WERI-Rb-1 (cell line): ENCODE measurements around the gene TDP1.

Source experiments
- DNase-seq: peaks from one replicate; pipeline ENCODE4 v3.0.0-alpha.2; 2020
- H3K27ac ChIP-seq: fragments of 250-450 bp; sonication (Bioruptor Pico); 2 replicates; pipeline ENCODE4 v1.5.1; 2020; ENCODE audit warnings: mild to moderate bottlenecking, moderate library complexity
- H3K27me3 ChIP-seq: fragments of 250-450 bp; sonication (Bioruptor Pico); 2 replicates; pipeline ENCODE4 v1.5.1; 2021; ENCODE audit warnings: mild to moderate bottlenecking, low read depth, moderate library complexity; ENCODE audit not compliant: insufficient read depth, severe bottlenecking
- H3K36me3 ChIP-seq: fragments of 250-450 bp; sonication (Bioruptor Pico); 2 replicates; pipeline ENCODE4 v1.5.1; 2020; ENCODE audit warnings: mild to moderate bottlenecking, moderate library complexity
- H3K4me3 ChIP-seq: 2 replicates; pipeline ENCODE4 v1.5.1; 2011; ENCODE audit warnings: low read depth, mild to moderate bottlenecking, control low read depth, low read length
- H3K9me3 ChIP-seq: fragments of 250-450 bp; sonication (Bioruptor Pico); 2 replicates; pipeline ENCODE4 v1.5.1; 2021; ENCODE audit warnings: mild to moderate bottlenecking, moderate library complexity; ENCODE audit not compliant: severe bottlenecking
- TF ChIP-seq, protein P1 (sequence below): IDR thresholded peaks from 2 replicates; pipeline ENCODE4 v1.5.1; 2011; ENCODE audit warnings: low read depth, mild to moderate bottlenecking, control low read depth, inconsistent platforms, low read length

The TDP1 gene

DNA sequence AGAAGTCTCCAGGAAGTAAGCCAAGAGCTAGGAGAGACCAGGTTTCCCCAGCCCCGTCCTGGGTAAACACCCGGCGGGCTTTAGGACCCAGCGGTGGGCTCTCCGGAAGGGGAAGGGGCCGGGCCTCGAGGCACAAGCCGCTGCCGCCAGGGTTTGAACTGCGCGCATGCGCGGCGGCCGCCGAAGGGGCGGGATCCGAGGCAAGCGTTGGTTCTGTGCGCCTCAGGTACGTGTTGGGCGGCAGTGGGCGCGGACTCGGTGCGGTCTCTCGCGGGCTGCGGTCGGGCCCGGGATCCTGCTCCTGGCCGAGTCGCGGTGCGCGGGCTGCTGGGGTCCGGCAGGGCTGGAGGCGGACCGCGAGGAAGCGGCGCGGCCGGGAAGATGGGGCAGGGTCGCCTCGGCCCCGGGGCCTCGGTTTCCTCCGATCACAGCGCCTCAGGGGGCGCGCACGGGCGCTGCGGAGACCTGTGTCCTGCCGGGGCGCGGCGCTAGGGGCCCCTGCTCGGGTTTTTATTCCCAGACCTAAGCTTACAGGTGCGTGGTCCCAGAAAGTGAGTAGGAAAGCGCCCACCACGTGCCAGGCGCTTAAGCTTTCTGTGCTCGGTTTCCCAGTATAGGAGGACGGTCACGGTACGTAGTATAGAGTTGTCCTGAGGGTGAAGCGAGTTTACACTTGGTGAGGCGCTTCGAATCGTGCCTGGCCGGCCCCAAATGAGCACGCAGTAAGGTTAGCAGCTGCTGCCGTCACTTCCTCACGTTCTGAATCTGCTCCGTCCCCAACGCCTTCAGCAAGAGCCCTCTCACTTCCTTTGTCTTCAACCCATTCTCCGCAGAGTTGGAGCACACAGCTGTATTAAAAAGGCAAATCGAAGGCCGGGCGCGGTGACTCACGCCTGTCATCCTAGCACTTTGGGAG is at the start of gene TDP1:
Gene TDP1 (plus strand): TSS at position 183 of the 916 bp plus-strand sequence. CDS start 7,188 bp downstream, outside the sequence.
- H3K27ac ChIP-seq, result peak within 1 kb of the TSS; percentile 87
- H3K36me3 ChIP-seq, result peaks cover 14% of the 10 kb centered on the region
- TF ChIP-seq, protein P1, sequence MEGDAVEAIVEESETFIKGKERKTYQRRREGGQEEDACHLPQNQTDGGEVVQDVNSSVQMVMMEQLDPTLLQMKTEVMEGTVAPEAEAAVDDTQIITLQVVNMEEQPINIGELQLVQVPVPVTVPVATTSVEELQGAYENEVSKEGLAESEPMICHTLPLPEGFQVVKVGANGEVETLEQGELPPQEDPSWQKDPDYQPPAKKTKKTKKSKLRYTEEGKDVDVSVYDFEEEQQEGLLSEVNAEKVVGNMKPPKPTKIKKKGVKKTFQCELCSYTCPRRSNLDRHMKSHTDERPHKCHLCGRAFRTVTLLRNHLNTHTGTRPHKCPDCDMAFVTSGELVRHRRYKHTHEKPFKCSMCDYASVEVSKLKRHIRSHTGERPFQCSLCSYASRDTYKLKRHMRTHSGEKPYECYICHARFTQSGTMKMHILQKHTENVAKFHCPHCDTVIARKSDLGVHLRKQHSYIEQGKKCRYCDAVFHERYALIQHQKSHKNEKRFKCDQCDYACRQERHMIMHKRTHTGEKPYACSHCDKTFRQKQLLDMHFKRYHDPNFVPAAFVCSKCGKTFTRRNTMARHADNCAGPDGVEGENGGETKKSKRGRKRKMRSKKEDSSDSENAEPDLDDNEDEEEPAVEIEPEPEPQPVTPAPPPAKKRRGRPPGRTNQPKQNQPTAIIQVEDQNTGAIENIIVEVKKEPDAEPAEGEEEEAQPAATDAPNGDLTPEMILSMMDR, result peak; percentile 40; the same call in 1 of the 2 replicates
- H3K27me3 ChIP-seq, result no peaks in the 10 kb centered on the region
- DNase-seq, result peak; percentile 98
- H3K9me3 ChIP-seq, result no peaks in the 10 kb centered on the region
- peak within 1 kb of the TSS; percentile 90 for H3K4me3 ChIP-seq

DNA sequence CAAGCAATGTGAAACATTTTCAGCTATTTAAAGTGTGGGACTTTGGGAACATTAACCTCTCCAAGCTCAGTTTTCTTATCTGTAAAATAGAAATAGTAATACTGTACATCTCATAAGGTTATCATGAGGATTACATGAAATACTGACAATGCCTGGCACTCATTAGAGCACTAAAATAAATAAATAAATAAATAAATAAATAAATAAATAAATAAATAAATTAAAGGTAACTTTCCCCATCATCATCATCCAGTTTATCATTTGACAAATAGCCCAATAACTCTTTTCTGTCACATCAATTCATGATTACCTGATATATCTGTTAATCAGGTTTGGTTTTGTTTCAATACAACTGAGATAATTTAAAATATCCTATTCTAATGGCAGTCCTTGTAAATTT is 49.7 kb upstream of the TDP1 start:
- Histone ChIP-seq H3K27me3 (no peaks in the 10 kb centered on the region), H3K9me3 (no peaks in the 10 kb centered on the region), H3K4me3 (no peak overlapping the region), H3K27ac (no peak overlapping the region), H3K36me3 (no peaks in the 10 kb centered on the region)
- TF ChIP-seq, protein P1, result no peak
- DNase-seq, result no peak

DNA sequence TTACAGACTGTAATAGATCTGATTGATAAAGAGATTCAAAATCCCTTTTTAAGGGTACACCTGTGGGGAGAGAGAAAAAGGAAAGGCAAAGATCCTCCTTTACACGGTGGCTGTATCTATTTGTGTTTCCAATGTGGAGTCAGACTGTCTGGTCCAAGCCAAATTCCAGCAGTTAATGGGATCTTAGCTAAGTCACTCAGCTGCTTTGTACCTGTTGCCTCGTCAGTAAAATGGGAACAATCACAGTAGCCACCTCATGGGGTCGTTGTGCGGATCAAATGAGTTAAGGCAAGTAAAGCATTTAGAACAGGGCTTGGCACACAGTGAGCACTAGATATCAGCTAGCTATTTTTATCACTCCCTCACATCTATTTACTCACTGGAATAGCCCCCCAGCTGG is 48.1 kb upstream of the TDP1 start:
- Histone ChIP-seq H3K36me3 (no peaks in the 10 kb centered on the region), H3K9me3 (no peaks in the 10 kb centered on the region), H3K4me3 (no peak overlapping the region), H3K27ac (no peak overlapping the region), H3K27me3 (no peaks in the 10 kb centered on the region)
- DNase-seq, result no peak
- TF ChIP-seq, protein P1, result no peak

- DNase-seq, result no peak
- TF ChIP-seq, protein P1, result no peak
- Histone ChIP-seq H3K9me3 (no peaks in the 10 kb centered on the region), H3K36me3 (no peaks in the 10 kb centered on the region), H3K4me3 (no peak overlapping the region), H3K27me3 (no peaks in the 10 kb centered on the region), H3K27ac (no peak overlapping the region)
Measured at GRCh38 chr14:89908712-89909450, 46.8 kb upstream of the TDP1 start.

GRCh38 chr14:89909586-89909985 is 46.1 kb upstream of the TDP1 start:
- H3K9me3 ChIP-seq, result no peaks in the 10 kb centered on the region
- TF ChIP-seq, protein P1, result no peak
- no peak overlapping the region for H3K27ac ChIP-seq
- no peak overlapping the region for H3K4me3 ChIP-seq
- no peak for DNase-seq
- no peaks in the 10 kb centered on the region for H3K36me3 ChIP-seq
- no peaks in the 10 kb centered on the region for H3K27me3 ChIP-seq
